ENCODE data around the gene SSTR3.

Gene SSTR3

GRCh38 chr22:37197451-37198257, 14.6 kb downstream of the SSTR3 start:
- peak in 2 of 56 donors; percentile 55 to 70 for DNase-seq

GRCh38 chr22:37196539-37197450, 15.5 kb downstream of the SSTR3 start:
- peak in 28 of 56 donors; percentile 12 to 73 (median 36) for DNase-seq

GRCh38 chr22:37195921-37196320, 16.4 kb downstream of the SSTR3 start:
- DNase-seq, result no peak

GRCh38 chr22:37194750-37195149, 17.5 kb downstream of the SSTR3 start:
- no peak for DNase-seq

- DNase-seq, result peak in 2 of 56 donors; percentile 6 to 42
Observed at GRCh38 chr22:37193629-37194191, 18.6 kb downstream of the SSTR3 start.

- DNase-seq, result no peak
Observed at GRCh38 chr22:37192741-37193140, 19.5 kb downstream of the SSTR3 start.

GRCh38 chr22:37192204-37192603, 20.1 kb downstream of the SSTR3 start:
- no peak for DNase-seq

- DNase-seq, result no peak
Observed at GRCh38 chr22:37190262-37190780, 22.0 kb downstream of the SSTR3 start.

GRCh38 chr22:37188901-37189466, 23.3 kb downstream of the SSTR3 start:
- no peak for DNase-seq

GRCh38 chr22:37187891-37188761, 24.2 kb downstream of the SSTR3 start, which contains the start of gene C1QTNF6:
C1QTNF6 (minus strand) TSS chr22:37188247; CDS start chr22:37188213, 34 bp downstream.
- no peak for DNase-seq

- no peak for DNase-seq
Observed at GRCh38 chr22:37187552-37187890, 24.8 kb downstream of the SSTR3 start.

- no peak for DNase-seq
Observed at GRCh38 chr22:37186997-37187522, 25.2 kb downstream of the SSTR3 start.

- peak in 1 of 56 donors; percentile 9 for DNase-seq
Observed at GRCh38 chr22:37186228-37186996, 25.9 kb downstream of the SSTR3 start.

- no peak for DNase-seq
Observed at GRCh38 chr22:37185646-37186227, 26.5 kb downstream of the SSTR3 start.

GRCh38 chr22:37184816-37185541, 27.3 kb downstream of the SSTR3 start:
- no peak for DNase-seq

GRCh38 chr22:37184380-37184755, 27.9 kb downstream of the SSTR3 start:
- DNase-seq, result no peak

GRCh38 chr22:37183432-37184379, 28.6 kb downstream of the SSTR3 start:
- no peak for DNase-seq
